Memory B cell (primary cell): ENCODE data around the gene AVPR1B.

ENCODE experiments used
- ATAC-seq: fragments of 150-1000 bp; cut with Tn5 transposase; 2 replicates; pipeline ENCODE4 v1.10.0; 2021; ENCODE audit warnings: low read depth, mild to moderate bottlenecking, moderate library complexity
- DNase-seq, 2 donors: peaks; one replicate each; pipeline ENCODE4 v3.0.0; 2022; ENCODE audit warnings: low spot score in 2 of 2
- H3K27ac Mint-ChIP-seq: one replicate; pipeline ENCODE4 v1.8.0; 2022; ENCODE audit warnings: mild to moderate bottlenecking, moderate library complexity, mixed read lengths
- H3K27me3 Mint-ChIP-seq: one replicate; pipeline ENCODE4 v1.8.0; 2022; ENCODE audit warnings: mixed read lengths
- H3K36me3 Mint-ChIP-seq: one replicate; pipeline ENCODE4 v1.8.0; 2022; ENCODE audit warnings: mild to moderate bottlenecking, mixed read lengths
- H3K4me1 Mint-ChIP-seq: one replicate; pipeline ENCODE4 v1.8.0; 2022; ENCODE audit warnings: mixed read lengths
- H3K4me3 Mint-ChIP-seq: one replicate; pipeline ENCODE4 v1.8.0; 2022; ENCODE audit warnings: mild to moderate bottlenecking, moderate library complexity, mixed read lengths
- H3K9me3 Mint-ChIP-seq: one replicate; pipeline ENCODE4 v1.8.0; 2022; ENCODE audit warnings: mixed read lengths

Gene AVPR1B, protein sequence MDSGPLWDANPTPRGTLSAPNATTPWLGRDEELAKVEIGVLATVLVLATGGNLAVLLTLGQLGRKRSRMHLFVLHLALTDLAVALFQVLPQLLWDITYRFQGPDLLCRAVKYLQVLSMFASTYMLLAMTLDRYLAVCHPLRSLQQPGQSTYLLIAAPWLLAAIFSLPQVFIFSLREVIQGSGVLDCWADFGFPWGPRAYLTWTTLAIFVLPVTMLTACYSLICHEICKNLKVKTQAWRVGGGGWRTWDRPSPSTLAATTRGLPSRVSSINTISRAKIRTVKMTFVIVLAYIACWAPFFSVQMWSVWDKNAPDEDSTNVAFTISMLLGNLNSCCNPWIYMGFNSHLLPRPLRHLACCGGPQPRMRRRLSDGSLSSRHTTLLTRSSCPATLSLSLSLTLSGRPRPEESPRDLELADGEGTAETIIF

DNA sequence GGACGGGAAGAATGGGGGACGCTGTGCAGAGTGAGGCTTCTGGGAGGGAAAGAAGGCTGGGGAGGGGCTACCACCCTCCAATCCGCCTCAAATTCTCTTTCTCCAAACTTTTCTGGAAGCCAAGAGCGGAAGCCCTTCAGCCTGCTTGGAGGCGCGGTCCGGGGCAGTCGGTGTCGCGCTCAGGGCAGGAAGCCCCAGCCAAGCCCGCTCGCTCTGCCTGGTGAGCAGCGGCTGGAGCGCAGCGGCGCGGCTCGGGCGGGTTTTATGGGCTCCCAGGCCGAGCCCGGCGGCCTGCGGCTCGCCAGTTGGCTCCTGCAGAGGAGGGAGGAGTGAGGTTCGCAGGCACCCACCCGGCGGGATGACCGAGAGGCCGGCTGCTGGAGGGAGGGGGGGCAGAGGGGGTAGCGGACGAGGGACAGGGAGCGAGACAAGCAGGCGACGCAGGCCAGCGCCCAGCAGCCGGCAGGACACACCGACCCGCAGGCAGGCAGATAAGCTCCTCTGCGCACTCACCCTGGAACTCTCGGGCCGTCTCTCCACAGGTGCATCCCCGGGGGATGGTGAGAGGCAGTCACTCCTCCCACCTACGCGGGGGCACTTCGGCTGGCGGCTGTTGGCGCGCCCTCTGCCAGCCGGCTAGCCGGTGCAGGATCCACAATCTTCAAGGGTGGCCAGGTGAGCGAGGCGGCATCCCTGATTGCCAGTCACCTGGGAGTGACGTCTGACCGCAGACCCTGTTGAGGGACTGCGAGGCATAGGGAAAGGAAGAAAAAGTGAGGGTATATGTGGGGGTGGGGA, at the start of gene AVPR1B:
Gene AVPR1B (minus strand): TSS at position 238 of the 798 bp plus-strand sequence. CDS start 498 bp downstream, outside the sequence.
- peak within 1 kb of the TSS; percentile 83 for H3K4me3 Mint-ChIP-seq
- ATAC-seq, result peak; percentile 87
- peak within 1 kb of the TSS; percentile 43 for H3K27ac Mint-ChIP-seq

DNA sequence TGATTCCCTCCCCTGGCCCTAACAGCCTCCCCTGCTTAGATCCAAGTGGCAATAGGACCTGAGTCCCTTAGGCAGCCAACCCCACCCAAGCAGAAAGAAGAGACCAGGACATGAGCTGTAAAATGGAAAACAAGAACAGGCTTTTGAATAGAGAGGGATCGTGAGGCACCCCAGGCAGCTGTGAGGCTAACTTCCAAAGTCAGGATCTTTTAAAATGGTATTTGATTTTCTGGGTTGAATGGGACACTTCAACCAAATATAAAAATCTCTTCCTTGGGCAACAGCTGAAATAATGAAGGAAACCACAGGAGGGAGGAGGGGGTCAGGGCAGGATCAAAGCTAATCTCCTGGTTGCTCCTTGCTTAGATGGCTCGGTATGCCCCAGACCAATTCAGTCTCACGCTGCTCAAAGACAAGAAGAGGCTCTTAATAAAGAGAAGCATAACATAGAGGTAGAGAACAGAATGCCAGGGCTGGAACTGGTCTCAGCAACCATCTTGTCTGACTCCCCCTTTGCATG, 28.6 kb upstream of the AVPR1B start:
- Mint-ChIP-seq H3K4me3 (no peak overlapping the region), H3K9me3 (no peaks in the 10 kb centered on the region), H3K27me3 (peaks cover 12% of the 10 kb centered on the region), H3K4me1 (no peaks in the 10 kb centered on the region), H3K36me3 (no peaks in the 10 kb centered on the region), H3K27ac (no peak overlapping the region)
- ATAC-seq, result no peak
- no peak for DNase-seq

More for the DNA sequence above, at the start of gene AVPR1B:
- H3K36me3 Mint-ChIP-seq, result no peaks in the 10 kb centered on the region
- peaks cover 12% of the 10 kb centered on the region for H3K9me3 Mint-ChIP-seq
- peaks cover 13% of the 10 kb centered on the region for H3K27me3 Mint-ChIP-seq
- peaks cover 13% of the 10 kb centered on the region for H3K4me1 Mint-ChIP-seq
- peak; percentile 47 for DNase-seq

DNA sequence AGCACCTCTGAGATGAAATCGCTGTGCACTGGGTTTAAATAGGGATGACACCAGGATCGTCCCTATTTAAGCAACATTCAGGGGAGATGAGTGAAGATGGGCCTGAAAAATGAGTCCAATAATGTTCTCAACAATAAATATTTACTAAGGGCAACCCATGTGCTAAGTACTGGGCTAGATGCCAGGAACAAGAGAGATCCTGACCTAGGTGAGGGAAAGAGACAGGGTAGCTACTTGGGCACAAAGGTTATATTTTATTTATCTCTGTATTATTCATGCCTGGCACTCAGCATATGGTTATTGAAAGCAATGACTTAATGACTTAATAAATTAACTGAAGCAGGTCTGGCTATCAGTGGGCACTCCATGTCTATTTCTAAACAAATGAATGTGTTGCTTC, 27.4 kb upstream of the AVPR1B start:
- no peak overlapping the region for H3K4me3 Mint-ChIP-seq
- H3K27ac Mint-ChIP-seq, result no peak overlapping the region
- ATAC-seq, result no peak
- no peak for DNase-seq
- peaks cover 18% of the 10 kb centered on the region for H3K27me3 Mint-ChIP-seq
- no peaks in the 10 kb centered on the region for H3K4me1 Mint-ChIP-seq
- H3K36me3 Mint-ChIP-seq, result no peaks in the 10 kb centered on the region
- H3K9me3 Mint-ChIP-seq, result no peaks in the 10 kb centered on the region

- H3K4me3 Mint-ChIP-seq, result no peak overlapping the region
- no peaks in the 10 kb centered on the region for H3K9me3 Mint-ChIP-seq
- H3K27me3 Mint-ChIP-seq, result peaks cover 23% of the 10 kb centered on the region
- no peak for DNase-seq
- no peak for ATAC-seq
- H3K27ac Mint-ChIP-seq, result no peak overlapping the region
- no peaks in the 10 kb centered on the region for H3K36me3 Mint-ChIP-seq
- no peaks in the 10 kb centered on the region for H3K4me1 Mint-ChIP-seq
Measured at GRCh38 chr1:206143537-206144172, 26.5 kb upstream of the AVPR1B start.

- ATAC-seq (no peak), DNase-seq (no peak)
- Mint-ChIP-seq H3K36me3 (no peaks in the 10 kb centered on the region), H3K27ac (no peak overlapping the region), H3K4me3 (no peak overlapping the region), H3K27me3 (peaks cover 28% of the 10 kb centered on the region), H3K9me3 (no peaks in the 10 kb centered on the region), H3K4me1 (no peaks in the 10 kb centered on the region)
Measured at GRCh38 chr1:206142770-206143169, 25.6 kb upstream of the AVPR1B start.

- Mint-ChIP-seq H3K36me3 (no peaks in the 10 kb centered on the region), H3K27ac (no peak overlapping the region), H3K4me1 (no peaks in the 10 kb centered on the region), H3K27me3 (peaks cover 32% of the 10 kb centered on the region), H3K9me3 (no peaks in the 10 kb centered on the region), H3K4me3 (no peak overlapping the region)
- DNase-seq, result no peak
- ATAC-seq, result no peak
Measured at GRCh38 chr1:206142011-206142410, 24.8 kb upstream of the AVPR1B start.

- H3K4me3 Mint-ChIP-seq, result no peak overlapping the region
- no peaks in the 10 kb centered on the region for H3K9me3 Mint-ChIP-seq
- no peaks in the 10 kb centered on the region for H3K36me3 Mint-ChIP-seq
- H3K27ac Mint-ChIP-seq, result no peak overlapping the region
- H3K27me3 Mint-ChIP-seq, result peaks cover 27% of the 10 kb centered on the region
- ATAC-seq, result no peak
- H3K4me1 Mint-ChIP-seq, result peaks cover 4% of the 10 kb centered on the region
- no peak for DNase-seq
Measured at GRCh38 chr1:206136241-206136640, 19.1 kb upstream of the AVPR1B start.

- Mint-ChIP-seq H3K36me3 (no peaks in the 10 kb centered on the region), H3K27me3 (peaks cover 23% of the 10 kb centered on the region), H3K4me1 (peaks cover 4% of the 10 kb centered on the region), H3K9me3 (no peaks in the 10 kb centered on the region), H3K4me3 (no peak overlapping the region), H3K27ac (no peak overlapping the region)
- DNase-seq, result no peak
- no peak for ATAC-seq
Measured at GRCh38 chr1:206135248-206135647, 18.1 kb upstream of the AVPR1B start.

- peaks cover 17% of the 10 kb centered on the region for H3K27me3 Mint-ChIP-seq
- DNase-seq (no peak), ATAC-seq (no peak)
- no peak overlapping the region for H3K27ac Mint-ChIP-seq
- H3K36me3 Mint-ChIP-seq, result no peaks in the 10 kb centered on the region
- no peak overlapping the region for H3K4me3 Mint-ChIP-seq
- no peaks in the 10 kb centered on the region for H3K9me3 Mint-ChIP-seq
- peaks cover 4% of the 10 kb centered on the region for H3K4me1 Mint-ChIP-seq
Measured at GRCh38 chr1:206133751-206134415, 16.7 kb upstream of the AVPR1B start.

DNA sequence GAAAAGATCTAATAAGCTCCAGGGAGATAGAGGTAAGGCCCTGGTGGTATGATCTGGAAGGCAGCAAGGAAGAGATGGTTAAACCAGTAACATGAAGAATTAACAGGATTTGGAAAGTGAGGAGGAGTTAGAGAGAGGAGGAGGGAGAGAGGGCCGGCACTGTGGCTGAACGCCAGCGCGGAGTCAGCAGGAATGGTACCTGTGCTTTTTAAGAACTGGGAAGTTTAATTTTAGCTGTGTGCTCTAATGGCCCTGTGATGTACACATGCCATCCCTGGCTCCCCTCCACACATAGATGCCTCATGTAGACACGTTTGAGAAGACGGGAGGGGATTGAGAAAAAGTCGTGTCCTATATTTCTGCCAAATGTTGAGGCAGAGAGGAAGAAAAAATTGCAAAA, 13.8 kb upstream of the AVPR1B start:
- Mint-ChIP-seq H3K4me3 (no peak overlapping the region), H3K27me3 (peaks cover 11% of the 10 kb centered on the region), H3K36me3 (no peaks in the 10 kb centered on the region), H3K4me1 (peaks cover 4% of the 10 kb centered on the region), H3K27ac (no peak overlapping the region), H3K9me3 (no peaks in the 10 kb centered on the region)
- DNase-seq (no peak), ATAC-seq (no peak)

DNA sequence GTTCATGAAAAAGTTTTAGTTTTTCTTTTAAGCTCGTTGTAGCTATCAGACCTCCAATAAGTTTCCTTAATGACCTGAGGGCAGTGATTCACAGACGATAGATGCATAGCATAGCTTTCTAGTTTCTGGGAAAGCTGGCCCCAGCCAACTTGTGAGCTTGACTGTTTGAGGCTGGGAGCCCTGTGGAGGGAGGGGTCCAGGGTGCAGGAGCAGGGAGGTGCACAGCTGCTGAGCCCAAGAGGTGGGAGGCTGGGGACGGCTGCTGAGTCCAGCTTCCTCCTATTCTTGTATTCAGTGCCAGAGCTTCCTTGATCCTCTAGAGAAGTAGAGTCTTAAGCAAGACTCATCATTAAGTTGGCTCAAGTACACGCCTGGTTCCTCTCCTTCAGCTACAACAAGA, 11.0 kb upstream of the AVPR1B start:
- ATAC-seq, result no peak
- H3K27me3 Mint-ChIP-seq, result peaks cover 10% of the 10 kb centered on the region
- no peaks in the 10 kb centered on the region for H3K36me3 Mint-ChIP-seq
- no peaks in the 10 kb centered on the region for H3K4me1 Mint-ChIP-seq
- H3K4me3 Mint-ChIP-seq, result no peak overlapping the region
- no peak overlapping the region for H3K27ac Mint-ChIP-seq
- no peak for DNase-seq
- H3K9me3 Mint-ChIP-seq, result no peaks in the 10 kb centered on the region

- H3K27me3 Mint-ChIP-seq, result peaks cover 10% of the 10 kb centered on the region
- peaks cover 2% of the 10 kb centered on the region for H3K9me3 Mint-ChIP-seq
- no peak for DNase-seq
- H3K27ac Mint-ChIP-seq, result no peak overlapping the region
- no peak for ATAC-seq
- no peaks in the 10 kb centered on the region for H3K4me1 Mint-ChIP-seq
- H3K36me3 Mint-ChIP-seq, result peaks cover 3% of the 10 kb centered on the region
- no peak overlapping the region for H3K4me3 Mint-ChIP-seq
Measured at GRCh38 chr1:206127336-206127735, 10.1 kb upstream of the AVPR1B start.

DNA sequence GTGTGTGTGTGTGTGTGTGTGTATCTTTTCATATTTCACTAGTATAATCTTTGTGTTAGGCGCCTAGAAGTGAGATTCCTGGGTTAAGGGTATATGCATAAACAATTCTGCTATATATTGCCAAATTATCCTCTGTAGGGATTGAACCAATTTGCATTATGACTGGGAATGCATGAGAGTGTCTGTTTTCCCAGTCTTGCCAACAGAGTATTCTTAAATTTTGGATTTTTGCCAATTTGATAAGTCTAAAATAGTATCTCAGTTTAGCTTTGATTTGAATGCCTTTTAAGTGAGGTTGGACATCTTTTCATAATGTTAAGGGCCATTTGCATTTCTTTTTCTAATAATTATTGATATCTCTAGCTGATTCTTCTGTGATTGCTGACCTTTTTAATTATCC, 8.2 kb upstream of the AVPR1B start:
- DNase-seq (no peak), ATAC-seq (no peak)
- H3K9me3 Mint-ChIP-seq, result peaks cover 13% of the 10 kb centered on the region
- no peak overlapping the region for H3K4me3 Mint-ChIP-seq
- H3K27ac Mint-ChIP-seq, result no peak overlapping the region
- no peaks in the 10 kb centered on the region for H3K4me1 Mint-ChIP-seq
- H3K27me3 Mint-ChIP-seq, result peaks cover 10% of the 10 kb centered on the region
- peaks cover 3% of the 10 kb centered on the region for H3K36me3 Mint-ChIP-seq
